H1 (cell line): ENCODE data around the gene ARGLU1. TPM values are rescaled to one million over a fixed set of nuclear protein-coding genes. Genes with fewer than 3 reads are reported as not detected.

Experiments
- ASH2L ChIP-seq: fragments of 200-600, 300-600 bp; sonication (generic); IDR thresholded peaks from one replicate; pipeline ENCODE4 v1.7.1; 2017; ENCODE audit warnings: low read length
- BCL11A ChIP-seq, 2 experiments: IDR thresholded peaks; one replicate each; pipeline ENCODE4 v1.6.1; 2011; ENCODE audit warnings: low read depth in 2 of 2, low read length in 2 of 2, mild to moderate bottlenecking in 2 of 2
- CHD2 ChIP-seq: IDR thresholded peaks from 2 replicates; pipeline ENCODE4 v1.6.1; 2012; ENCODE audit warnings: low read length, improper control_type of control experiment
- CHD7 ChIP-seq: fragments of 300-600 bp; sonication (generic); IDR thresholded peaks from 2 replicates; pipeline ENCODE4 v1.7.1; 2012; ENCODE audit warnings: low read length, moderate library complexity, mild to moderate bottlenecking, inconsistent platforms; ENCODE audit not compliant: insufficient replicate concordance
- E2F6 ChIP-seq: IDR thresholded peaks from 2 replicates; pipeline ENCODE4 v1.6.1; 2012; ENCODE audit warnings: inconsistent platforms
- FOSL1 ChIP-seq: IDR thresholded peaks from 2 replicates; pipeline ENCODE4 v1.6.1; 2011; ENCODE audit warnings: mild to moderate bottlenecking, low read depth, low read length, moderate library complexity; ENCODE audit not compliant: insufficient read depth
- KDM4A ChIP-seq: IDR thresholded peaks from one replicate; pipeline ENCODE4 v1.7.1; 2012; ENCODE audit warnings: low read depth, mild to moderate bottlenecking, moderate library complexity, low read length, inconsistent platforms; ENCODE audit not compliant: severe bottlenecking
- RBBP5 ChIP-seq: IDR thresholded peaks from 2 replicates; pipeline ENCODE4 v1.7.1; 2012; ENCODE audit warnings: low read depth, mild to moderate bottlenecking, inconsistent platforms, low read length, moderate library complexity, borderline replicate concordance
- RXRA ChIP-seq: IDR thresholded peaks from 2 replicates; pipeline ENCODE4 v1.6.1; 2011; ENCODE audit warnings: low read depth, mild to moderate bottlenecking, low read length, moderate library complexity; ENCODE audit not compliant: insufficient read depth
- polyA plus RNA-seq, 7 experiments: library from polyadenylated mRNA; depleted of rRNA in 3 of 7; stranded (reverse) in 5 of 7; unstranded in 2 of 7; fragments of >200 nt in 5 of 7; fragments of 200-250 nt in 2 of 7; gene quantifications; 1 replicate in 5 of 7; 2 replicates in 1 of 7; 4 replicates in 1 of 7; pipeline versions ENCODE4 v1.2.1 to v1.2.3, GENCODE V29; 2011 to 2013; ENCODE audit warnings: missing spikeins in 2 of 7, mixed read lengths in 2 of 7
- total RNA-seq: library from RNA; stranded (reverse); fragmentation: NEBNext Ultra II Directional; extraction: Animal tissue kit (Norgen Biotek cat#: 25700); gene quantifications from 2 replicates; pipeline ENCODE4 v1.2.1, GENCODE V29; 2021

ARGLU1 gene
- total and polyA plus RNA-seq, 2 of the 8 experiments (the other 6 are each of a cell fraction or from before 2014, with no cell fraction given): 47.8 to 84.9 TPM

- TF ChIP-seq CHD7: no peak
- no peak for TF ChIP-seq RXRA
- no peak for TF ChIP-seq FOSL1
- no peak for TF ChIP-seq BCL11A (IDR thresholded peaks at IDR 0.05; ENCODE audit: low read depth in 2 of 2, low read length in 2 of 2)
- TF ChIP-seq ASH2L: no peak
- TF ChIP-seq CHD2: no peak
- no peak for TF ChIP-seq KDM4A
- TF ChIP-seq E2F6: no peak
- no peak for TF ChIP-seq RBBP5
Measured at GRCh38 chr13:106496072-106496997, 71.6 kb downstream of the ARGLU1 start (continued).
